Ovary (tissue), 3 donors: ENCODE data around the gene UHRF1.

Source experiments
- EP300 ChIP-seq: sonication (generic); formaldehyde crosslinking; IDR thresholded peaks from one replicate; pipeline ENCODE4 v1.6.1; 2017; ENCODE audit warnings: antibody characterized with exemption
- POLR2A ChIP-seq: fragments of 450-650 bp; IDR thresholded peaks from one replicate; pipeline ENCODE4 v1.6.1; 2017; ENCODE audit warnings: antibody characterized with exemption, mild to moderate bottlenecking, moderate library complexity
- TF ChIP-seq, protein P1 (sequence below), 3 donors: fragments of 450-650 bp in 2 of 3; fragments of 200-600 bp in 1 of 3; IDR thresholded peaks; one replicate each; pipeline versions ENCODE4 v1.5.1 to v1.8.0; 2016 to 2022; ENCODE audit warnings: antibody characterized with exemption in 3 of 3, mild to moderate bottlenecking in 1 of 3
- donor health status: DM: no; HTN: no; CAD: no.

DNA sequence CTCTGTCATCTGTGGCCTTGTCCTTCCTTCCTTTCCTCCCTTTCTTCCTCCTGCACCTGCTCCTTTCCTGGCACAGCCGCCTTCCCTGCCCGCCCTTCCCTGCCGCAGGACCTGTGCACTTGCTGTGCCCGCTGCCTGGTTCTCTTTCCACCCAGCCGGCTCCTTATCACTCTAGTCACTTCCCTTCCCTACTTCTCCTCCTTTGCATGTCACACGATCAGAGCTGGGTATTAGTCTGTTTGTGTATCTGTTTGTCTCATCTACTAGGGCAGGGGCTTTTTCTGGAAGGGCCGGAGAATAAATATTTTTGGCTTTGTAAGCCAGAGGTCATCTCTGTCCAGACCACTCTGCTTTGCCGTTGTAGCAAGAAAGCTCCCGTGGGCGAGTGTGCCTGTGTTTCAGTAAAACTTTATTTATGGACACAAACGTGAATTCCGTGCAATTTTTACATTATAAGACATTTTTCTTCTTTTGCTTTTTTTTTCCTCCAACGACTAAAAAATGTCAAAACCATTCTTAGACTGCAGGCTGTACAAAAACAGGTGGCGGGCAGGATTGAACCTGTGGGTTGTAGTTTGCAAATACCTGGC is 65.7 kb downstream of the UHRF1 start:
- TF ChIP-seq, protein P1, sequence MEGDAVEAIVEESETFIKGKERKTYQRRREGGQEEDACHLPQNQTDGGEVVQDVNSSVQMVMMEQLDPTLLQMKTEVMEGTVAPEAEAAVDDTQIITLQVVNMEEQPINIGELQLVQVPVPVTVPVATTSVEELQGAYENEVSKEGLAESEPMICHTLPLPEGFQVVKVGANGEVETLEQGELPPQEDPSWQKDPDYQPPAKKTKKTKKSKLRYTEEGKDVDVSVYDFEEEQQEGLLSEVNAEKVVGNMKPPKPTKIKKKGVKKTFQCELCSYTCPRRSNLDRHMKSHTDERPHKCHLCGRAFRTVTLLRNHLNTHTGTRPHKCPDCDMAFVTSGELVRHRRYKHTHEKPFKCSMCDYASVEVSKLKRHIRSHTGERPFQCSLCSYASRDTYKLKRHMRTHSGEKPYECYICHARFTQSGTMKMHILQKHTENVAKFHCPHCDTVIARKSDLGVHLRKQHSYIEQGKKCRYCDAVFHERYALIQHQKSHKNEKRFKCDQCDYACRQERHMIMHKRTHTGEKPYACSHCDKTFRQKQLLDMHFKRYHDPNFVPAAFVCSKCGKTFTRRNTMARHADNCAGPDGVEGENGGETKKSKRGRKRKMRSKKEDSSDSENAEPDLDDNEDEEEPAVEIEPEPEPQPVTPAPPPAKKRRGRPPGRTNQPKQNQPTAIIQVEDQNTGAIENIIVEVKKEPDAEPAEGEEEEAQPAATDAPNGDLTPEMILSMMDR (IDR thresholded peaks at IDR 0.05): no peak
- no peak for TF ChIP-seq EP300
- TF ChIP-seq POLR2A: no peak
